GM12875 (cell line): Measurements from ENCODE around the gene GUCY1A2.

Experiments
- H3K4me3 ChIP-seq: one replicate; pipeline ENCODE4 v1.5.1; 2011; ENCODE audit warnings: low read depth, low read length, control low read depth
- TF ChIP-seq, protein P1 (sequence below): IDR thresholded peaks from 2 replicates; pipeline ENCODE4 v1.5.1; 2011; ENCODE audit warnings: low read depth, mild to moderate bottlenecking, control low read depth, inconsistent platforms, low read length, moderate library complexity, borderline replicate concordance; ENCODE audit not compliant: insufficient read depth

GUCY1A2 gene

DNA sequence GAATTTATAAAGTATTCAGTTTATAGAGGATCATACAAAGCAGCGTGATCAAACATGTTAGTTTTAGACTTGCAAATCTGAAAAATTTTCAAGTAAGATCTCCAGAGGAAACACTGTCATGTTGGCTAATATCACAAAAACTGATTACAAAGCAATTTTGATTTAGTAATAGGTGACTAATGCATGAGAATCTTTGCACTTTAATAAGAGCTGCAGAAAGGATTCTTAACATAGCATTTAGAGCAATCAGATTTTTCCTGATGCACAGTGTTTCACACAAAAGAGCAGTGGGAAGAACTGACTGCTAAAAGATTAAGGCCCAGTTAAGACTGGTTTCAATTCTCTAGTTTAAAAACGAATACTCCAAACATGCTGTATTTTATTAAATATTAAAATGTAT, 321.2 kb downstream of the GUCY1A2 start:
- H3K4me3 ChIP-seq: no peak overlapping the region
- TF ChIP-seq, protein P1, sequence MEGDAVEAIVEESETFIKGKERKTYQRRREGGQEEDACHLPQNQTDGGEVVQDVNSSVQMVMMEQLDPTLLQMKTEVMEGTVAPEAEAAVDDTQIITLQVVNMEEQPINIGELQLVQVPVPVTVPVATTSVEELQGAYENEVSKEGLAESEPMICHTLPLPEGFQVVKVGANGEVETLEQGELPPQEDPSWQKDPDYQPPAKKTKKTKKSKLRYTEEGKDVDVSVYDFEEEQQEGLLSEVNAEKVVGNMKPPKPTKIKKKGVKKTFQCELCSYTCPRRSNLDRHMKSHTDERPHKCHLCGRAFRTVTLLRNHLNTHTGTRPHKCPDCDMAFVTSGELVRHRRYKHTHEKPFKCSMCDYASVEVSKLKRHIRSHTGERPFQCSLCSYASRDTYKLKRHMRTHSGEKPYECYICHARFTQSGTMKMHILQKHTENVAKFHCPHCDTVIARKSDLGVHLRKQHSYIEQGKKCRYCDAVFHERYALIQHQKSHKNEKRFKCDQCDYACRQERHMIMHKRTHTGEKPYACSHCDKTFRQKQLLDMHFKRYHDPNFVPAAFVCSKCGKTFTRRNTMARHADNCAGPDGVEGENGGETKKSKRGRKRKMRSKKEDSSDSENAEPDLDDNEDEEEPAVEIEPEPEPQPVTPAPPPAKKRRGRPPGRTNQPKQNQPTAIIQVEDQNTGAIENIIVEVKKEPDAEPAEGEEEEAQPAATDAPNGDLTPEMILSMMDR: no peak

GRCh38 chr11:106695506-106695905, 322.8 kb downstream of the GUCY1A2 start:
- TF ChIP-seq, protein P1: no peak
- no peak overlapping the region for H3K4me3 ChIP-seq

- H3K4me3 ChIP-seq: no peak overlapping the region
- TF ChIP-seq, protein P1: no peak
These were observed 323.8 kb downstream of the GUCY1A2 start for GRCh38 chr11:106694501-106694900.

GRCh38 chr11:106691807-106692365, 326.4 kb downstream of the GUCY1A2 start:
- no peak overlapping the region for H3K4me3 ChIP-seq
- TF ChIP-seq, protein P1: no peak

GRCh38 chr11:106690923-106691322, 327.4 kb downstream of the GUCY1A2 start:
- TF ChIP-seq, protein P1: no peak

DNA sequence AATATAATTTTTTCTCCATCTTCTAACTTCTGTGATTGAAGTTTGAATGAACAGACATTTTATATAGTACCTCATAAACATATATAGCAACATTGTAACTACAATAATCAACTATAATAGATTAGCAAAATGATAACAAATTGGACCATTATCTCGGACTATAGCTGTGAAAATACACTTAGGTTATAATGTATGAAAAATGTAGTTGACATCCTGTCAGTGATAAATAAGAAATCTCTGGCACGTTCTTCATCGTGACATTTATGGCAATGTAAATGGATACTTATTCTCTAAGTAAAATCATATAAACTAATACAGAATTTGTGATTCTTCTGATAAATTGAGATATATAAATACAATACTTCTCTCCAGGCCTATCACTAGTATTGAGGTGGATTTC, 333.3 kb downstream of the GUCY1A2 start:
- H3K4me3 ChIP-seq: no peak overlapping the region
- TF ChIP-seq, protein P1: no peak

More at GRCh38 chr11:106690923-106691322, 327.4 kb downstream of the GUCY1A2 start:
- H3K4me3 ChIP-seq: no peak overlapping the region

- TF ChIP-seq, protein P1: no peak
- H3K4me3 ChIP-seq: no peak overlapping the region
These were observed 334.8 kb downstream of the GUCY1A2 start for GRCh38 chr11:106683435-106683834.
